ENCODE data around the gene HPCAL4.

The HPCAL4 gene

DNA sequence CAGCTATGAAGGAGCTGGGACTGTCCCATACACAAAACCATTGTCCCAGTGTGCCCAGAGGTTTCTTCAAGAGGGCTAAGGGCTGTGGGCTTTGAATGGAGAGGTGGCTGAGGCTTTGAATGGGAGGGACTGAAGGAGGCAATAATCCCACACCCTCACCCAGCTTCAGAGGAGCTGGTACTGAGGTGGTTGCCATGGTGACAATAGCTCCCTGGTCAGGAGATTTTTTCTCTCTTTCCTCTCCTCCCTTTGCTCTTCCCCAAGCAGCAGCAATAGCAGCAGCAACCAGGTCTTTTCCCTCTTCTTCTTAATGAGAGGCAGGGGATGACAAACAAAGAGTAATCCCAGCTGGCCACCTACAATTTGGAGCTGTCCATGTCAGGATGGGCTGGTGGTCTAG is 1.6 kb downstream of the HPCAL4 start:
- POLR2A ChIA-PET = no interaction called here
- DNase-seq (ENCODE audit: extremely low spot score) = no peak
- TF ChIP-seq, protein P1, sequence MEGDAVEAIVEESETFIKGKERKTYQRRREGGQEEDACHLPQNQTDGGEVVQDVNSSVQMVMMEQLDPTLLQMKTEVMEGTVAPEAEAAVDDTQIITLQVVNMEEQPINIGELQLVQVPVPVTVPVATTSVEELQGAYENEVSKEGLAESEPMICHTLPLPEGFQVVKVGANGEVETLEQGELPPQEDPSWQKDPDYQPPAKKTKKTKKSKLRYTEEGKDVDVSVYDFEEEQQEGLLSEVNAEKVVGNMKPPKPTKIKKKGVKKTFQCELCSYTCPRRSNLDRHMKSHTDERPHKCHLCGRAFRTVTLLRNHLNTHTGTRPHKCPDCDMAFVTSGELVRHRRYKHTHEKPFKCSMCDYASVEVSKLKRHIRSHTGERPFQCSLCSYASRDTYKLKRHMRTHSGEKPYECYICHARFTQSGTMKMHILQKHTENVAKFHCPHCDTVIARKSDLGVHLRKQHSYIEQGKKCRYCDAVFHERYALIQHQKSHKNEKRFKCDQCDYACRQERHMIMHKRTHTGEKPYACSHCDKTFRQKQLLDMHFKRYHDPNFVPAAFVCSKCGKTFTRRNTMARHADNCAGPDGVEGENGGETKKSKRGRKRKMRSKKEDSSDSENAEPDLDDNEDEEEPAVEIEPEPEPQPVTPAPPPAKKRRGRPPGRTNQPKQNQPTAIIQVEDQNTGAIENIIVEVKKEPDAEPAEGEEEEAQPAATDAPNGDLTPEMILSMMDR (IDR thresholded peaks at IDR 0.05; ENCODE audit: control extremely low read depth, extremely low read depth, low read depth, missing control alignments) = no peak

GRCh38 chr1:39689214-39689613 is 2.0 kb downstream of the HPCAL4 start:
- DNase-seq (ENCODE audit: extremely low spot score) = no peak
- TF ChIP-seq, protein P1 (IDR thresholded peaks at IDR 0.05; ENCODE audit: control extremely low read depth, extremely low read depth, low read depth, missing control alignments) = no peak
- ChIA-PET POLR2A (no interaction called here), CTCF (interaction anchor here (1.1 to 4.2 kb wide), 6 partner anchors 12 to 36 kb away, joined by 4 to 17 read pairs (median 6); partner anchors contain the start of gene NT5C1A)

More for the DNA sequence above, 1.6 kb downstream of the HPCAL4 start:
- CTCF ChIA-PET = interaction anchor here (1.1 to 4.2 kb wide), 6 partner anchors 12 to 36 kb away, joined by 4 to 17 read pairs (median 6); partner anchors contain the start of gene NT5C1A

DNA sequence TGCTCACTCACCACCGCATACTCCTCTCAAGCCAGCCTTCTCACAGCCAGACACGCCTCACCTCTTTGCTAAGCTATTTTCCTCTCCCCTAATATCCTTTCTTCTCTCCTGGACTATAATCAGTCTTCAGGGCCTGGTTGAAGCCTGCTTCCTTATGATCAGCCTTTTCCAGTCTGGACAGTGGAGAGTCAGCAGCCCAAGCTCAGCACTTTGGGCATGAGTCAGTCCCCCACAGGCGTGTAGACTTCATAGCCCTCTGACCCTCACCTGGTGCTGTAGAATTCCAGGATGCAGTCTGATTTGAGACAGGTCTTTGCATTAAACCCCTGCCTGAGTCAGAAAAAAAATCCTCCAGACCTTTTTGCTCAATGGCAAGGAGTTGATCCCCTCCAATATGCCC is 2.5 kb downstream of the HPCAL4 start:
- ChIA-PET CTCF (interaction anchor here (1.6 to 2.5 kb wide), 3 partner anchors 16 to 35 kb away, joined by 5 to 14 read pairs (median 6); partner anchors contain the start of gene NT5C1A), POLR2A (no interaction called here)
- TF ChIP-seq, protein P1 (IDR thresholded peaks at IDR 0.05; ENCODE audit: control extremely low read depth, extremely low read depth, low read depth, missing control alignments) = no peak
- DNase-seq (ENCODE audit: extremely low spot score) = no peak

DNA sequence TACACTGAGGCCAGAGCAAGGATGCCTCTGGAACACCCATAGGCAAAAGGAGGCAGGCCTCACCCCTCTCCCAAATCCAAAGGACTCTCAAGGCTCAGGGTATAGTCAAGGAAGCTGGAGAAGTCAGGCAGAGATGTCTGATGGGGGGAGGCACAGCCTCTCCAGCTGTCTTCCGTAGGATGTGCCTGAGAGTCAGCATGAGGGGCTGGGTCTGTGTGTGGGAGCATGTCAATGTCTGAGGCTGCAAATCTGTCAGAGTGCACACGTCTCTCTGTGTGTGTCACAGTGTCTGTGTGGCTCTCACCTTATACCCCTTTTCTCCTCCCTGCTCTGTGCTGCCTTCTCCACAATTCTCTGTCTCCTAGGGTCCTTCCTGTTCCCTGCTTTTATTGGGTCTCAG is 4.0 kb downstream of the HPCAL4 start:
- ChIA-PET POLR2A (no interaction called here), CTCF (interaction anchor here (0.6 to 2.5 kb wide), 2 partner anchors 10 to 19 kb away, joined by 3 to 6 read pairs; no protein-coding TSS in a partner anchor)
- TF ChIP-seq, protein P1 (IDR thresholded peaks at IDR 0.05; ENCODE audit: control extremely low read depth, extremely low read depth, low read depth, missing control alignments) = no peak
- DNase-seq (ENCODE audit: extremely low spot score) = no peak

- POLR2A ChIA-PET = no interaction called here
- TF ChIP-seq, protein P1 (IDR thresholded peaks at IDR 0.05; ENCODE audit: control extremely low read depth, extremely low read depth, low read depth, missing control alignments) = no peak
- CTCF ChIA-PET = interaction anchor here (2.7 kb wide), 1 partner anchor 11 kb away, joined by 9 read pairs; no protein-coding TSS in a partner anchor
Observed at GRCh38 chr1:39685071-39685470, 6.2 kb downstream of the HPCAL4 start.

GRCh38 chr1:39684313-39684664 is 6.9 kb downstream of the HPCAL4 start:
- DNase-seq (ENCODE audit: extremely low spot score) = no peak
- ChIA-PET CTCF (interaction anchor here (1.0 to 2.7 kb wide), 2 partner anchors 10 to 217 kb away, joined by 3 to 9 read pairs; partner anchors contain the start of gene MYCL), POLR2A (no interaction called here)
- TF ChIP-seq, protein P1 (IDR thresholded peaks at IDR 0.05; ENCODE audit: control extremely low read depth, extremely low read depth, low read depth, missing control alignments) = no peak

More at GRCh38 chr1:39685071-39685470, 6.2 kb downstream of the HPCAL4 start:
- DNase-seq (ENCODE audit: extremely low spot score) = no peak
